Breast epithelium (tissue), 4 donors: ENCODE measurements around the gene EIF4G3. TPM values are rescaled to one million over a fixed set of nuclear protein-coding genes. Genes with fewer than 3 reads are reported as not detected.
"Not testable (repeated sequence)": the region's sequence is repeated elsewhere in the genome, so short reads cannot be mapped to it uniquely, and the experiment has no call there.

Experiments used
- DNase-seq, 2 donors: peaks; one replicate each; pipeline ENCODE4 v3.0.0-alpha.2; 2019; ENCODE audit warnings: low spot score in 2 of 2
- H3K27ac ChIP-seq, 2 donors: fragments of 200-600 bp; sonication (generic) in 1 of 2; one replicate each; pipeline ENCODE4 v1.5.1; 2016 to 2019; ENCODE audit warnings: mild to moderate bottlenecking in 1 of 2
- H3K27me3 ChIP-seq, 2 donors: fragments of 200-600 bp; sonication (generic) in 1 of 2; one replicate each; pipeline versions ENCODE4 v1.5.1 to v1.6.0; 2017 to 2019; ENCODE audit warnings: control low read depth in 1 of 2, mild to moderate bottlenecking in 1 of 2
- H3K36me3 ChIP-seq: fragments of 200-600 bp; one replicate; pipeline ENCODE4 v1.5.1; 2019
- H3K4me1 ChIP-seq, 2 donors: fragments of 200-600 bp; sonication (generic); one replicate each; pipeline ENCODE4 v1.5.1; 2016 to 2019; ENCODE audit warnings: control low read depth in 1 of 2
- H3K4me3 ChIP-seq, 3 donors: fragments of 200-600 bp; sonication (generic); 1 replicate in 2 of 3; 2 replicates in 1 of 3; pipeline ENCODE4 v1.5.1; 2016 to 2019; ENCODE audit warnings: mild to moderate bottlenecking in 3 of 3, moderate library complexity in 2 of 3
- H3K9me3 ChIP-seq, 2 donors: fragments of 200-600 bp; sonication (generic) in 1 of 2; one replicate each; pipeline ENCODE4 v1.5.1; 2016 to 2019; ENCODE audit warnings: control low read depth in 1 of 2
- POLR2A ChIP-seq: fragments of 450-650 bp; IDR thresholded peaks from one replicate; pipeline ENCODE4 v1.6.1; 2016; ENCODE audit warnings: antibody characterized with exemption, mild to moderate bottlenecking, moderate library complexity
- POLR2AphosphoS5 ChIP-seq, 3 donors: sonication (generic); formaldehyde crosslinking; IDR thresholded peaks; one replicate each; pipeline ENCODE4 v1.6.1; 2017; ENCODE audit warnings: antibody characterized with exemption in 3 of 3
- intact Hi-C: fragments of 100-400 bp; cut with DNase I; formaldehyde crosslinking; loops from one replicate; pipeline ENCODE4 v1.15.1; 2023; ENCODE audit warnings: low total_unique reads
- total RNA-seq, 3 donors: library from RNA; depleted of rRNA; stranded (reverse); fragments of >200 nt; gene quantifications; one replicate each; pipeline ENCODE4 v1.1.0, GENCODE V29; 2016
- TF ChIP-seq, protein P1 (sequence below), 3 donors: fragments of 450-650 bp; IDR thresholded peaks; one replicate each; pipeline ENCODE4 v1.5.1; 2016 to 2017; ENCODE audit warnings: antibody characterized with exemption in 3 of 3, mild to moderate bottlenecking in 3 of 3, moderate library complexity in 3 of 3

EIF4G3 gene
- total RNA-seq, 3 donors from 2014 or later: 37.8 to 52.4 (median 50.8) TPM

DNA sequence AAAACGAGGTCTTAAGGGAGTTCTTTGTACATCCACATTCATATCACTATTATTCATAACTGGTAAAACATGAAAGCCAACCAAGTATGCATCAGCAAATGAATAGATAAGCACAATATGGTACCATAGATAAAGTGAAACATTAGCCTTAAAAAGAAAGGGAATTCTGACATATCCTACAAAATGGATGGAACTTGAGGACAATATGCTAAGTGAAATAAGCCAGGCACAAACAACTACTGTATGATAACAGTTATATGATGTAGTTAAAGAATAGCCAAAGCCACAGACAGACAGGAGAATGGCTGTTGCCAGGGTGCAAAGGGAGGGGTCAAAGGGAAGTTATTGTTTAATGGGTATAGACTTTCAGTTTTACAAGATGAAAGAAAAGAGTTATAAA is 148.9 kb downstream of the EIF4G3 start:
- H3K27ac ChIP-seq: no peak overlapping the region
- no peak for DNase-seq
- no peaks in the 10 kb centered on the region for H3K36me3 ChIP-seq
- no peaks in the 10 kb centered on the region for H3K9me3 ChIP-seq
- H3K27me3 ChIP-seq: no peaks in the 10 kb centered on the region
- no peak for TF ChIP-seq POLR2A
- TF ChIP-seq POLR2AphosphoS5 (IDR thresholded peaks at IDR 0.05): no peak
- TF ChIP-seq, protein P1, sequence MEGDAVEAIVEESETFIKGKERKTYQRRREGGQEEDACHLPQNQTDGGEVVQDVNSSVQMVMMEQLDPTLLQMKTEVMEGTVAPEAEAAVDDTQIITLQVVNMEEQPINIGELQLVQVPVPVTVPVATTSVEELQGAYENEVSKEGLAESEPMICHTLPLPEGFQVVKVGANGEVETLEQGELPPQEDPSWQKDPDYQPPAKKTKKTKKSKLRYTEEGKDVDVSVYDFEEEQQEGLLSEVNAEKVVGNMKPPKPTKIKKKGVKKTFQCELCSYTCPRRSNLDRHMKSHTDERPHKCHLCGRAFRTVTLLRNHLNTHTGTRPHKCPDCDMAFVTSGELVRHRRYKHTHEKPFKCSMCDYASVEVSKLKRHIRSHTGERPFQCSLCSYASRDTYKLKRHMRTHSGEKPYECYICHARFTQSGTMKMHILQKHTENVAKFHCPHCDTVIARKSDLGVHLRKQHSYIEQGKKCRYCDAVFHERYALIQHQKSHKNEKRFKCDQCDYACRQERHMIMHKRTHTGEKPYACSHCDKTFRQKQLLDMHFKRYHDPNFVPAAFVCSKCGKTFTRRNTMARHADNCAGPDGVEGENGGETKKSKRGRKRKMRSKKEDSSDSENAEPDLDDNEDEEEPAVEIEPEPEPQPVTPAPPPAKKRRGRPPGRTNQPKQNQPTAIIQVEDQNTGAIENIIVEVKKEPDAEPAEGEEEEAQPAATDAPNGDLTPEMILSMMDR (IDR thresholded peaks at IDR 0.05): no peak
- no peaks in the 10 kb centered on the region for H3K4me1 ChIP-seq
- no peak overlapping the region for H3K4me3 ChIP-seq
- intact Hi-C loops: no loop called here

DNA sequence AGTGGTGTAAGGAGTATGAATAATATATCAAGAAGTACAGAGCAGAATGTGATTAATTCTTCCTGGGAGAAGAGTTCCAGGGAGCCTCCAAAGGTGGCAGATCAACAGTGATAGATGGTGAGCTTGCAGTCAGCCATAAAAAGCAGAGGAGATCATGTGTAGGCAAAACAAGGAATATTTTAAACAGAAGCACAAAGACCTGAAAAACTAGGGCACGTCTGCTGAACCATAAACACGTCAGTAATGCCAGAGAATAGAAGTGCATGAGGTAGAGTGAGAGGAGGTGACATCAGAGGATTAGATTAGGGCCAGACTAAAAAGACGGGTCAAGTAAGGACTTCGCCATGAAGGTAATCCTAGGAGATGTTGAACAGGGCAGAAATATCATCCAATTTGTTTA is 151.8 kb downstream of the EIF4G3 start:
- H3K9me3 ChIP-seq: no peaks in the 10 kb centered on the region
- peak overlapping the region in 1 of 2 donors; percentile 6 for H3K27ac ChIP-seq
- no peaks in the 10 kb centered on the region for H3K36me3 ChIP-seq
- no peak for TF ChIP-seq POLR2A
- no peak overlapping the region for H3K4me3 ChIP-seq
- intact Hi-C loops: no loop called here
- no peak for DNase-seq
- H3K27me3 ChIP-seq: no peaks in the 10 kb centered on the region
- no peaks in the 10 kb centered on the region for H3K4me1 ChIP-seq

DNA sequence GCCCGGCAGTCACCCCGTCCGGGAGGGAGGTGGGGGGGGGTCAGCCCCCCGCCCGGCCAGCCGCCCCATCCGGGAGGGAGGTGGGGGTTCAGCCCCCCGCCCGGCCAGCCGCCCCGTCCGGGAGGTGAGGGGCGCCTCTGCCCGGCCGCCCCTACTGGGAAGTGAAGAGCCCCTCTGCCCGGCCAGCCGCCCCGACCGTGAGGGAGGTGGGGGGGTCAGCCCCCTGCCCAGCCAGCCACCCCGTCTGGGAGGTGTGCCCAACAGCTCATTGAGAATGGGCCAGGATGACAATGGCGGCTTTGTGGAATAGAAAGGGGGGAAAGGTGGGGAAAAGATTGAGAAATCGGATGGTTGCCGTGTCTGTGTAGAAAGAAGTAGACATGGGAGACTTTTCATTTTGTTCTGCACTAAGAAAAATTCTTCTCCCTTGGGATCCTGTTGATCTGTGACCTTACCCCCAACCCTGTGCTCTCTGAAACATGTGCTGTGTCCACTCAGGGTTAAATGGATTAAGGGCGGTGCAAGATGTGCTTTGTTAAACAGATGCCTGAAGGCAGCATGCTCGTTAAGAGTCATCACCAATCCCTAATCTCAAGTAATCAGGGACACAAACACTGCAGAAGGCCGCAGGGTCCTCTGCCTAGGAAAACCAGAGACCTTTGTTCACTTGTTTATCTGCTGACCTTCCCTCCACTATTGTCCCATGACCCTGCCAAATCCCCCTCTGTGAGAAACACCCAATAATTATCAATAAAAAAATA is 152.4 kb downstream of the EIF4G3 start:
- H3K4me3 ChIP-seq, H3K4me1 ChIP-seq, H3K36me3 ChIP-seq, DNase-seq, H3K27ac ChIP-seq, H3K9me3 ChIP-seq, intact Hi-C loops, H3K27me3 ChIP-seq: not testable (repeated sequence)

DNA sequence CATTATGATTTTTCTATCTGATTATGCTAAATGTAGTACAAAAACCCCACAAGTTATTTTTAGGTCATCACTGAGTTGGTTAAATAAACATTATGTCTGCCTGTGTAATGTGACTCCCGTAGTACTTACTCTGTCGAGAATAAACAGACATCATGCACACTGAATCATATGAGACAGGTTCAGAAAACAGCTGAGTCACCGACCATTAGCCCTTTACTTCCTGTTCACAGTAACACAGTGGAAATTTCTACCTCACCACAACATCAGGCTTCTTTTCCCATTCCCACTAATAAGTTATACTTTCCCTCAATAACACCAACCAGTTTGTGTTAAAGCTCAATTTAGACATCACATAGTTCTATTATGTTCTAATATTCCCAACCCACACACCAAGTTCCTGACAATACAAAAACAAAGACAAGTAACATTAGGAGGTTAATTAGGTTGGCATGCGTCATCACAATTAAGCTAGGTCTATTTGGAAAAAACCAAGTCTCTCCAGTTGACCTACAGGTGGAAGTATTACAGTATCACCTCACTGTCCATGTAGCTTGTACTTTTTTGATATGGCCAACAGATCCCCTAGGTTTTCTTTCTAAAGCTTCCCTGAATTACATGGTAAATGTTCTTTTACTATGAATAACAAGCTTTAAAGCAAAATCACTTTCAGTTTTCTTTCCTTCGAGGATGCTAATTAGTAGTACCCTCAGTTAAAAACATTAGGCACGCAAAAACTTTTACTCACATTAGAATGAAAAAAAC is 154.2 kb downstream of the EIF4G3 start:
- DNase-seq: peak in 1 of 2 donors; percentile 60
- no peaks in the 10 kb centered on the region for H3K4me1 ChIP-seq
- H3K9me3 ChIP-seq: no peaks in the 10 kb centered on the region
- intact Hi-C loops: no loop called here
- H3K36me3 ChIP-seq: no peaks in the 10 kb centered on the region
- no peaks in the 10 kb centered on the region for H3K27me3 ChIP-seq
- peak in 2 of 3 donors; percentile 57 to 64 for TF ChIP-seq POLR2AphosphoS5 (IDR thresholded peaks at IDR 0.05)
- TF ChIP-seq POLR2A: no peak
- TF ChIP-seq, protein P1 (IDR thresholded peaks at IDR 0.05): no peak
- peak overlapping the region; percentile 86 to 93 for H3K27ac ChIP-seq
- peak overlapping the region; percentile 1 to 27 (median 4) for H3K4me3 ChIP-seq

DNA sequence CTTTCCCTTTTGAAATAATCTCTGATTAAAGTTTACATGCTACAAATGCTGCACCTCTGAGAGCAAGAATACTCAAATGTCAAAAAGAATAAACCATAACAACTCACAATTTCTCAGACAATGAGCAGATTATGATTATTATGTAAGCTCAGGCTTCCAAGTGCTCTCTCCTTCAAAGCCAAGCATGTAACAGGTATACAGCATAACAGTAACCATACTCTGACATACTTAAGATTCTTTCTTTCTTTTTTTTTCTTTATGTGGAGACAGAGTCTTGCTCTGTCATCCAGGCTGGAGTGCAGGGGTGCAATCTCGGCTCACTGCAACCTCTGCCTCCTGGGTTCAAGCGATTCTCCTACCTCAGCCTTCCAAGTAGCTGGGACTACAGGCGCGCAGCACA is 155.4 kb downstream of the EIF4G3 start:
- H3K27me3 ChIP-seq: no peaks in the 10 kb centered on the region
- H3K36me3 ChIP-seq: no peaks in the 10 kb centered on the region
- no peaks in the 10 kb centered on the region for H3K9me3 ChIP-seq
- intact Hi-C loops: no loop called here
- no peak for TF ChIP-seq POLR2A
- TF ChIP-seq POLR2AphosphoS5 (IDR thresholded peaks at IDR 0.05): no peak
- TF ChIP-seq, protein P1 (IDR thresholded peaks at IDR 0.05): no peak
- no peak overlapping the region for H3K4me3 ChIP-seq
- H3K27ac ChIP-seq: peak overlapping the region; percentile 86 to 93
- DNase-seq: no peak
- no peaks in the 10 kb centered on the region for H3K4me1 ChIP-seq

DNA sequence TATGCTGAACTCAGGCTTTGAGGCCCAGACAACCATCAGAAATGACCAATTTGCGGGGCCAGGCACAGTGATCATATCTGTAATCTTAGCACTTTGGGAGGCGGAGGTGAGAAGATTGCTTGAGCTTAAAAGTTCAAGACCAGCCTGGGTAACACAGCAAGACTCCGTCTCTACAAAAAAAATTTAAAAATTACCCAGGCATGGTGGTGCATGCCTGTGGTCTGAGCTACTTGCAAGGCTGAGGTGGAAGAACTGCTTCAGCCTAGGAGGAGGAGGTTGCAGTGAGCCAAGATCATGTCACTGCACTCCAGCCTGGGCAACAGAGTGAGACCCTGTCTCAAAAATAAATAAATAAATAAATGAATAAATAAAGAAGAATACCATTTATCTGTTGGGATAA is 156.5 kb downstream of the EIF4G3 start:
- H3K27ac ChIP-seq: no peak overlapping the region
- no peaks in the 10 kb centered on the region for H3K4me1 ChIP-seq
- intact Hi-C loops: no loop called here
- no peak for TF ChIP-seq POLR2AphosphoS5 (IDR thresholded peaks at IDR 0.05)
- no peak for TF ChIP-seq POLR2A
- TF ChIP-seq, protein P1 (IDR thresholded peaks at IDR 0.05): no peak
- no peaks in the 10 kb centered on the region for H3K9me3 ChIP-seq
- no peaks in the 10 kb centered on the region for H3K36me3 ChIP-seq
- H3K27me3 ChIP-seq: no peaks in the 10 kb centered on the region
- DNase-seq: no peak
- no peak overlapping the region for H3K4me3 ChIP-seq
